Embryonic facial prominence (tissue), 1 donor: ENCODE measurements around the gene C1orf87.

ENCODE experiments used
- DNase-seq: peaks from one replicate; pipeline ENCODE4 v3.0.0-alpha.2; 2016; ENCODE audit errors: extremely low spot score

The C1orf87 gene

GRCh38 chr1:60059468-60059867 lies 14.1 kb downstream of the C1orf87 start:
- DNase-seq: no peak

- DNase-seq: no peak
These were observed 18.2 kb downstream of the C1orf87 start for GRCh38 chr1:60055336-60055735.

- DNase-seq: no peak
These were observed 19.2 kb downstream of the C1orf87 start for GRCh38 chr1:60054374-60054773.

- no peak for DNase-seq
These were observed 21.0 kb downstream of the C1orf87 start for GRCh38 chr1:60052601-60053000.

GRCh38 chr1:60051191-60051590 lies 22.4 kb downstream of the C1orf87 start:
- DNase-seq: no peak

GRCh38 chr1:60049188-60049587 lies 24.4 kb downstream of the C1orf87 start:
- no peak for DNase-seq

- no peak for DNase-seq
These were observed 28.7 kb downstream of the C1orf87 start for GRCh38 chr1:60044881-60045280.

- no peak for DNase-seq
These were observed 31.8 kb downstream of the C1orf87 start for GRCh38 chr1:60041783-60042182.

- DNase-seq: no peak
These were observed 35.9 kb downstream of the C1orf87 start for GRCh38 chr1:60037669-60038068.

- DNase-seq: no peak
These were observed 36.6 kb downstream of the C1orf87 start for GRCh38 chr1:60036856-60037460.

GRCh38 chr1:60035921-60036320 lies 37.6 kb downstream of the C1orf87 start:
- no peak for DNase-seq

GRCh38 chr1:60034999-60035398 lies 38.6 kb downstream of the C1orf87 start:
- no peak for DNase-seq

GRCh38 chr1:60033066-60033465 lies 40.5 kb downstream of the C1orf87 start:
- no peak for DNase-seq

- peak; percentile 22 for DNase-seq
These were observed 42.4 kb downstream of the C1orf87 start for GRCh38 chr1:60031146-60031545.

GRCh38 chr1:60025552-60025951 lies 48.0 kb downstream of the C1orf87 start:
- no peak for DNase-seq

GRCh38 chr1:60017508-60018205 lies 55.9 kb downstream of the C1orf87 start:
- DNase-seq: no peak

- DNase-seq: no peak
These were observed 62.9 kb downstream of the C1orf87 start for GRCh38 chr1:60010690-60011089.

GRCh38 chr1:60008500-60008899 lies 65.1 kb downstream of the C1orf87 start:
- no peak for DNase-seq

- DNase-seq: no peak
These were observed 72.9 kb downstream of the C1orf87 start for GRCh38 chr1:60000625-60001024.

- DNase-seq: no peak
These were observed 73.8 kb downstream of the C1orf87 start for GRCh38 chr1:59999746-60000145.

- DNase-seq: no peak
These were observed 74.6 kb downstream of the C1orf87 start for GRCh38 chr1:59999006-59999405.

GRCh38 chr1:59997479-59998115 lies 76.0 kb downstream of the C1orf87 start:
- no peak for DNase-seq
